ENCODE measurements around the gene GFI1.

DNA sequence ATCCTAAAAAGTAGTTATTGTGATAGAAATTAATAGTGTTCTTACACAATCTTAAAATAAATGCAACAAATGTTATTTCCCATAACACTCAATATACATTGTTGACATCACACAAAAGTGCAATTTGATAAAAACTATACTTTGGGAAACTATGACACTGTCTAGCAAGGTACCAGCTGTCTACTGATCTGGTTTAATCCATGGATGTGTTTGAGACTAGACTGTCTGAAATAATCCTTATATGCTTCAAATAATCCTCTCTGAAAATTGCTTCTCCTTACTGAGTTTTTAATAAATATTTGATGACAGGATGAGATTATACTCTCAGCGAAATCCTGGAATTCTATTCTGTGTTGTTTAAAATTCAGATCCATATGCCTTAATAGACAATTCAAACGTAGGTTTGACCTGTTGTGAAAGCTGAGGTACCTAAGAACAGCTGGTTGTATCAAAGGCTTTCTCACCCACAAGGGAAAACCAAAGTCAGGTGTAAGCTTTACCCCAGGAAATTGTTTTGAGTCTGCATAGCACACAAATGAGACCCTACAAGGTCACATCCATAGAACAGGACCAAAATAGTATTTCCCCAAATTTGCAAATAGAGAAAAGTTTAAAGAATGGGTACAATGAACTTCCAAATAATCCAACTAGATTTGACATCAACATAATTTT is 8.8 kb upstream of the GFI1 start:
- TF ChIP-seq, protein P1, sequence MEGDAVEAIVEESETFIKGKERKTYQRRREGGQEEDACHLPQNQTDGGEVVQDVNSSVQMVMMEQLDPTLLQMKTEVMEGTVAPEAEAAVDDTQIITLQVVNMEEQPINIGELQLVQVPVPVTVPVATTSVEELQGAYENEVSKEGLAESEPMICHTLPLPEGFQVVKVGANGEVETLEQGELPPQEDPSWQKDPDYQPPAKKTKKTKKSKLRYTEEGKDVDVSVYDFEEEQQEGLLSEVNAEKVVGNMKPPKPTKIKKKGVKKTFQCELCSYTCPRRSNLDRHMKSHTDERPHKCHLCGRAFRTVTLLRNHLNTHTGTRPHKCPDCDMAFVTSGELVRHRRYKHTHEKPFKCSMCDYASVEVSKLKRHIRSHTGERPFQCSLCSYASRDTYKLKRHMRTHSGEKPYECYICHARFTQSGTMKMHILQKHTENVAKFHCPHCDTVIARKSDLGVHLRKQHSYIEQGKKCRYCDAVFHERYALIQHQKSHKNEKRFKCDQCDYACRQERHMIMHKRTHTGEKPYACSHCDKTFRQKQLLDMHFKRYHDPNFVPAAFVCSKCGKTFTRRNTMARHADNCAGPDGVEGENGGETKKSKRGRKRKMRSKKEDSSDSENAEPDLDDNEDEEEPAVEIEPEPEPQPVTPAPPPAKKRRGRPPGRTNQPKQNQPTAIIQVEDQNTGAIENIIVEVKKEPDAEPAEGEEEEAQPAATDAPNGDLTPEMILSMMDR (IDR thresholded peaks at IDR 0.05), result no peak
- TF ChIP-seq POLR2A (IDR thresholded peaks at IDR 0.05), result no peak

All from lower leg skin (tissue), 3 donors.